ENCODE data around the gene PTPN20.

PTPN20 gene

DNA sequence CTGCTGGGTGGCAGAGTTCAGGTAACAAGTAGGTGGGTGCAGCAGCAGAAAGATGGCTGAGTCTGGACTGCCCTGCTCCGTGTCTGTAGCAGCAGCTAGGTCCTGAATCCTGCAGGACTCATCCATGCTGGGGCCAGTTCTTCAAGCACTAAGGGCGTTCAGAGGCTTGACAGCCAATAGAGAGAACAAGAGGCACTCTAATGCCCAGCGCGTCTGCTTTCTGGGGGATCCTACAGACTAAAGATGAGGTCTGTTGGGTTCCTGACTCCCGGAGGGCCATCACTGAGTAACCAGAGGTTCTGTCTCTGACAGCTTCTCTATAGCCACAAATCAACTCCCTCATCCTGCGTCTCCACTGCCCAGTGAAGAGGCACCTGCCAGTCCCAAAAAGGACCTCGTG, 125.5 kb downstream of the PTPN20 start:
- DNase-seq, result no peak

DNA sequence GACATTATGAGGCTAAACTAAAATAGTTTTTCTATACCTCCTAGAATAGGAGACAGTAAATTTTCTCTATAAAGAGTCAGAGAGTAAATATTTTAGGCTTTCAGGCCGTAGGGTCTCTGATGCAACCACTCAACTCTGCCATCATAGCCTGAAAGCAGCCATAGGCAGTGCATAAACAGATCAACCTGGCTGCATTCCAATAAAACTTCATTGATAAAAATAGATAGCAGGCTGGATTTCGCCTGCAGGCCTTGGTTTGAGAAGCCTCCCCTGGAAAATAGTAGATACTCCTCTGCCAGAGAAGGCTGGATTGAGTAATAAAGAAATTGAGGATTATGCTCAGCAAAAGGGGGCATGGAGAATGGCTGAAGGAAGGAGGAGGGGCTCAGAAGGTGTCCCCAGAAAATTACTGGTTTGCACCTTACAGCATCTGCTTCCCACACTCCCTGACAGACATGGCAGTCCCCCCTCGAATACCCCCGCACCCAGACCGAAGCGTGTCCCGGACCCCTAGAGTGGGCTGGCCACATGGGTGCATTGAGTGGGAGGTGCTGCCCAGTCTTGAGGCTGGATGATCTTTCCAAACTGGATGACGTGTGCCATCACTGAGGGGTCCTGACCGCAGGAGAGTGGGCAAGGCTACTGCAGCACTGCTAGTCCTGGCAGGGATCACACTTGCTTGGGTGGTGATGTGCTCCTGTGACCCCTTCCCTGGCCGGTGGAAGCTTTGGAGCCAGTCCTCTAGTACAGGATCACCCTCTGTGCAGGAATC, 126.6 kb downstream of the PTPN20 start:
- DNase-seq, result no peak

DNA sequence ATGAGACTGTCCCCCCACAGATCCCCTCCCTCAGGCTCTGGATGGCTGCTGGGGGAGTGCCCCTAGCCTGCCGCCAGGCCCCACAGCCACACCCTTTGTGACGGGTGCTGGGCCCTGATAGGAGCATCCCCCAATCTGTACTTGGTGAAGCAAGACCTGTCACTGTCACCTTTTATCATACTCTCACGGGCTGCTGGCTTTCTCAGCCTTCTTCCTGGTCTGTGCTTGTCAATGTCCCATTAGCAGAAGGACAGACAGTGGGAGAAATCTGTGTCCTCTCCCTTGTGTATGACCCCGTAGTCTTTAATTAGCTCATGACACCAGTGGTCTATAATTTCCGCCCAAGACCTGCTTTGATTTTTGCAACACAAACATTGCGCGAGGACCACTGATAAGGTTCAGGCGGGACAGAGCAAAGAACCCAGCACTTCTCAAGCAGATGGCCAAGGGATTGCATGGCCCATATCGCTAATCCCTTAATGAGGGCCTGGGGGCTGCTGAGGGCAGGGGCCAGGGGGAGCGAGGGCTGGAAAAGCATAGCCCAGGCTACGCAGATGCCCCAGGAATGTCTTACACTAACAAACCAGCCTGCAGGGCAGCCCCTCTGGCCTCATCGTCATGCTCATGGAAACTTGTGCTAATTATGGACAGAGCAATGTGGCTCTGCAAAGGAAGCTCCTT, 127.8 kb downstream of the PTPN20 start:
- DNase-seq, result no peak

DNA sequence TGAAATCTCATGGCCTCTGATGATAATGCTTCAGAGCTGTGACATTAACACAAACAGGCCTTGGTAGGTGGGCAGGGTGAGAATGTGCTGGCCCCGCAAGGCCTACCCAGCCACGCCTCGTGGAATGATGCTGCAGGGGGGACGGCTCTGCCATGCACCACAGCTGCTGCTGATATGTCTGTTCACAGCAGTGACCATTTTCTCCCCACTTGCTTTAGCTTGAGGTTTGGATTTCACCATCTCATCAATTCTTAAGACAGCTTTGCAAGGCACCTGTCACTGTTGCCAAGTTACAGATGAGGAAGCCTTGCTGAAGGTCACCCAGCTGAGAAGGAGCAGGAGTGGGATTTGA, 128.3 kb downstream of the PTPN20 start:
- DNase-seq, result no peak

DNA sequence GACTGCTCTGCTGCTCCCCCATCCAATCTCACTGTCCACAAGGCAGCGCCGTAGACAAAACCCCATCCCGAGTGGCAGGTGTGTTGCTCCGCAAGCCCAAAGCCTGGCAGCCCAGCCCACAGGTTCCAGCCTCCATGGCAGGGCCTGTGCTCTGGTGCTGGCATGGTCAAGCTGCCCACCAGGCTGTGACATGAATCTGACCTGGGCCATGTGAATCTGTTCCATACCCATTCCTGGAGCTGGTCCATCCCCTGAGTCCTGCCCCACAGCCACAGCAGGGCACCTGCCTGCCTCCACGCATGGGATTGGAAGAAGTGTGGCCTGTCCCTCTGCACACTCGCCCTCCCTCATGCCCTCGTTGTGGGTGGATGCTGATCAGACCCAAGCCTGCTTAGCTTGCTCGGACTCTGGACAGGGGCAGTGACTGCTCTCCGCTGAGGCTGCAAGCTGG, 128.8 kb downstream of the PTPN20 start:
- DNase-seq, result no peak

DNA sequence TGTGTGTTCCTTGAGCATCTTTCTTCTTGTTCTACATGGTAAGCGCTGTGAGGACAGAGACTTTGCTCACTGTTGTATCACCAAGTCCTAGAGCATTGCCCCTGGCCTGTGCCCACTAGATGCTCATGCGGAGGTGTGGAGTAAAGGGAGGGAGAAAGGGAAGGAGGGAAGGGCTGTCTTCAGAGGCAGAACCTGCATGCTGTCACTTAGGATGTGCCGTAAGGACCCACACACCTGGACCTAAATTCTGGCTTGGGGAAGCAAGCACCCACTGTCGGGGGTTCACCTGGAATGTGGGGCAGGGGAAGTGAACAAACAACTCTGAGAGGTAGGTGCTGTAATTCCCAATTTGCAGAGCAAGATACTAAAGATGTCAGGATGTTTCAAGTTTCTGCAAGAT, 129.5 kb downstream of the PTPN20 start:
- no peak for DNase-seq

DNA sequence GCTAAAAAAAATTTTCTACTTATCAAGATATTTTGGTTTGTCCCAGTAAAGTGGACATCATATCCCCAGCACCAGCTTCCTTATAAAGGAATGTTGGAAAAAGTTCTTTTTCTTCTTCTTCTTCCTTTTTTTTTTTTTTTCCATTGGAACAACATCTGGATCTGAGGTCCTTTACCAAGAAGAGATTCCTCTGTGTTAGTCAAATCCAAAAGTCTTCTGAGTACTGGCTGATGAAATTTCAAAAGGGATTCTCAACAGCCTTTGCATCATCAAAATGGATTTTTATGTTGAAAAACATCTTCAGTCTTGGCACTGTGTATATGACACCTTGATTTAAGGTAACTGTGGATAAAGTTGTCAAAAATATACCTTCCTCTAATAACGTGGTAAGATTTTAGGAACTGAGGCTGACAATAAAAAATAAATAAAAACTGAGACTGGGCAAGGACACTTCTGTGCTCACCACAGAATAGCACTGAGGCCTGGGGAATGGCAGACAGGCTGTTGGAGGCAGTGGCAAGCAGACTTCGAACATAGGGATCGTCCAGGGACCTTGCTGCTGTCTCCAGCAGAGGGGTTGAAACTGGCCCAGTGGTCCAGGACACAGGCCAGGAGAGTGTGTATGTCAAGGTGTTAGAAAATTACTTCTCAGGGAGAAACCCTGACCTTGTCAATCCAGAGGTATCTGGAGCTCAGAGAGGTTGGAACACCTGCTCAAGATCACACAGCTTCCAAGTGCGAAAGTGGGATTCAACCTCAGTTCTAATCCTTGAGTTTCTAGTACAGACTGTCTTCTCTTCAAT, 130.4 kb downstream of the PTPN20 start:
- no peak for DNase-seq

DNA sequence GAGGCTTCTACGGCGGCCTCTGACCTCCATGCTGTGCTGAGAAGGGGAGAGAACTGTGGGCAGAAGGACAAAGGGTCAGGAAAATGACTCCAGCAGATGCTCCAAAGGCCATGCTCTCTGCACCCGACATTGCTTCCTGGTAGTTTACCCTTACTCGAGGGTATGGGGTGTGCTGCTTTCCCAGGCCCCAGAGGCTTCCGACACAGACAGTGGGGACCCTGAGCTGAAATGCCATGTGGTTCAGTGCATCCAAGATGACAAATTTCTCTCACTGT, 130.9 kb downstream of the PTPN20 start:
- no peak for DNase-seq

DNA sequence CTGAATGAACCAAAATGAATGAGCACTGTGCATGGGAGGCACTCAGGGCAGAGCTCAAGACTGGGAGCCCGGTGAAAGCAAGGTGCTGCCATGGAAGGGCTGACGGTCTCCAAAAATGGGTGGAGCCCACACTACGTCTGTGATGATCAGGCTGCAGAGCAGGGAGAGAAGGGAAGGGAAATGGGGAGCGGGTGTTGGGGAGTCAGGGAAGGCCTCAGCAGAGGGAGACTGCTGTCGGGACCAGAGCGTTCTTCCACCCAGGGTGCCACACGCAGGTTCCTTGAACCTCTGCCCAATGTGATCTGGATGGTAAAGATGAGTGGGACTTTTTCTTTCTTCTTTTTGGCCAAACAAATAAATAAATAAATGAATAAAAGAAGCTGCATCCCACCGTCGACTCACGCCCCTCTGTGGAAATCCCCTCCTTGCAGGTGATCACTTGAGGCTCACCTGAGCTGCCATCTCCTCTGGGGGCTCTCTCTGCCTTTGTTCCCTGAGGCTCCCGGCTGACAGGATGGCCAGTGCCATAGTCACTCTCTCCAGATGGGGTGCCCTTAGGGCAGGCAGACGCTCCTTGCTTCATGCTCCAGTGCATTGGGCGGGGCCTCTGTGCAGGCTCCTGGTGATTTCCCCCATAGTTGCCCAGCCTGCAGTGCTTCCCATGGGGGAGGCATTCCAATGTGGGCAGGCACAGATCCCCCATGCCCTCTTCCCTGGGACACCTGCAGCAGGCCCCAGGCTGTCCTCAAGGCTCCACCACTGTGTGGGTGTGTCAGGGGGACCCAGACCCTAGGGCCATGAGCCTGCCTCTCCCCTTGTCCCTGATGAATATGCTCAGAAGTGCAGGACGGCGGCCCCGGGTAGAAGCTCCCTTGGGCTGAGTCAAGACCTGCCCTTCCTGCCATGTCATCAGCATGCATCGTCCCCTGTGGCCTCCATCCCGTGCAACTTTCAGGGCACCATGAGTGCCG, 131.8 kb downstream of the PTPN20 start:
- no peak for DNase-seq

DNA sequence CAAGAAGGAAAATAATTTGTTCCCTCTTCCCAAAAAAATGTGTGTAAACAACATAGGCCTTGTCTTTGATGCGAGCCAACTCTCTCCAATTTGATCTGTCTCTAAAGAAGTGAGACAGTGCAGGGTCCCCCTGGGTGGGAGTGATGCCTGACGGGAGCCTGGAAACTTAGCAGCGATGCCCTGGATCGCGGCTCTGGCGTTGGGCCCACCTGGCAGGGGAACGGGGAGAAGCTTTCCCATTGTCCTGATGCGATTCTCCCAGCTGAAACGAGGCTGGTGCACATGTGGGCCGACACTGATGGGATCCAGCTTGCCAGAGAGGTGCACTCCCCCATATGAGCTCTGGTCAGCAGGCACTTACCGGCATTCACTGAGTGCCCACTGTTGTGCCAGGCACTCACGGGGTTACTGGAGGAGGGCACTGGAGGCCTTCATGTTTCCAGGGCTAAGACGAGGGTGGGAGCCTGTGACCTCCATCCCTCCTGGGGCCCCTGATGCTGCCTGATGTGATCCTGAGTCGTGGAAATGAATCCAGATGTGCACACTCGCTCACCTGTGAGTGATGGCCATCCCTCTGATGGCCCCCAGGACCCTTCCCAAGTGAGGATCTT, 132.8 kb downstream of the PTPN20 start:
- no peak for DNase-seq

DNA sequence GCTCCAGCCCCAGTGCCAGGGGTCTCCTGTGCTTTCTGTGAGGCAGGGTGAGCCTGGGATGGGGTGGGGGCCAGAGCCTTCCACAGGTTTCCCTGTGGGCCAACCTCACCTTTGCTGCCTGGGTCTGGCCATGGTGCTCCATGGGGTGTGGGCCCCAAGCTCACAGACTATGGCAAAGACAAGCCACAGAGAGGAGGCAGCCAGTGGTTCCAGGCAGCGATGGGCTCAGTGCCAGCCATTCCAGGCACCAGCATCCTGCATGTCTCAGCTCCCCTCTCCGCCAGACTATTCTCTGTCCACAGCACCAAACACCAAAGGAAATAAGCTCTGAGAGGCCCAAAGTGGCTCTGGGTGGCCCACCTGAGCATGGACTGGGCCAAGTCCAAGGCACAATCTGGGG, 133.5 kb downstream of the PTPN20 start:
- no peak for DNase-seq

DNA sequence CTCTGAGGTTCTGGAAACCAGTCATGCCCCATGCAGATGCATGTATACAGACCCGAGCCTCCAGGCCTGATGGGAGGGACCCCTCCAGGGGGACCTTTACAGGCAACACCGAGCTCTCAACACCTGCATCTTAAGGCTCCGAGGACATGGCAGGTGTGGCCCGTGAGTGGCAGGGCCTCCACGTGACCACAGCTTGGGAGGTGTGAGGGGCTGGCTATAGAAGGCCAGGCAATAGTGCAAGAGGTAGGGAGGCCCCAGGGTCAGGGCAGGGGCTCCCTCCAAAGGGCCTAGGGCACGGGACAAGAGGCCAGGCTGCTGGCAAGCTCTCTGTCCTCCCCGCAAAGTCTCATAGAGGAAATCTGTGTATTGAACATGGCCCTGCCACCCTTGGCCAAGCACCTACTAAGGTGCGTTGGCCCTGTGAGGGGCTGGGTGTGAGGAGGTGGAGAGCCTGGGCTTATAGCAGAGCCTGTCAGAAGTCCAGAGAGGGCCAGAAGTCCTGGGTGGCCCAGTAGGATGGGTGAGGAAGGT, 134.2 kb downstream of the PTPN20 start:
- DNase-seq, result no peak

DNA sequence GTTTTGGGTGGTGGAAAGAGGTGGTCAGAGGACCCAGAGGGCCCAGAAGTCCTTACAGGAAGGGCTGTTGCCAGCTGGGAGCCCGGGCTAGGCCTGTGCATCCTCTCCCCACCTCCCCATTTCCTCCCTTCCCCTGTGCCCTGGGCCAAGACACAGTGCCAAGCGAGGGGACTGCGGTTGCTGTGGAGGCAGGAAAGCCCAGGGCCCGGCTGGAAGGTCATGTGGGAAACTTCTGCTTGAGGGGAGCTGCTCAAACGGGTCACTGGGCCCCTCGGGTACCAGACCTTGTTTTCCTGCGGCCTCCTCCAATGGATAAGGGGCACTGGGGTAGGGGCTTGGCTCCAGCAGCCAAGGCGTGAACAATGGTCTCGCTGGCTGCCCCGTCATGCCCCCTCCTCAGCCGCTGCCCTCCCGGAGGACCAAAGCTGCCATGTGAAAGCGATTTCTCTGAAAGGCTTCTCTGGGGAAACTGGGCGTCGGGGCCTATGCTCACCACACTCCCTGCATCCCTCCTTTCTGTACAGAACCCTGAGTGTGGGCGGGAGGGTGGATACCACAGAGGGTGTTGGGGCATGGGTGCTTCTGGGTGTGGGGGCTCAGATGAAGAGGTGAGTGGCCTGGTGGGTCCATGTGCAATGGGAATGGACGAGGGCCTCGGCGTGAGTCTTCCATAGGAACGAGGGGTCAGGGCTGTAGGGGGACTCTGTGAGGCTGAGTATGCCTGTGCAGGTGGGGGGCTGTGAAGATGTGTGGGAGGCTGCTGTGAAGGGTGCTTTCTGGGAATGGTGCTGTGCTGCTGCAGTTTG, 135.3 kb downstream of the PTPN20 start:
- DNase-seq, result no peak

DNA sequence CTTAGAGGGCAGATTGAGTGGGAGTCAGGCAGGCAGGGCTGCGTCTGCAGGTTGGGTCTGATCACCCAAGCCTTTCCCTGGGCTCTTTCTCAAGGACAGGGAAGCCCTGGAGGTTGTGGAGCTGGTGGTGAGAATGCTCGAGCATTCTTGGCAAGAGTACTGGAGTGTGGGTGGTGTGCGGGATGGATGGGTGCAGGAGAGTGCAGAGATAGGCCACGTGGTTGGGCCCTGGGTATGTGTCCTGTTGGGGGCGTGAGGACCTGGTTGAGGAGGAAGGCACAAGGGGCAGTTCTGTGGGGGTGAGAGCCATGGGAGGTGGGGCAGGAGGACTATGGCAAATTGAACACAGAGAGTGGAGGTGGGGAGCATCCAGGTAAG, 135.9 kb downstream of the PTPN20 start:
- DNase-seq, result no peak

DNA sequence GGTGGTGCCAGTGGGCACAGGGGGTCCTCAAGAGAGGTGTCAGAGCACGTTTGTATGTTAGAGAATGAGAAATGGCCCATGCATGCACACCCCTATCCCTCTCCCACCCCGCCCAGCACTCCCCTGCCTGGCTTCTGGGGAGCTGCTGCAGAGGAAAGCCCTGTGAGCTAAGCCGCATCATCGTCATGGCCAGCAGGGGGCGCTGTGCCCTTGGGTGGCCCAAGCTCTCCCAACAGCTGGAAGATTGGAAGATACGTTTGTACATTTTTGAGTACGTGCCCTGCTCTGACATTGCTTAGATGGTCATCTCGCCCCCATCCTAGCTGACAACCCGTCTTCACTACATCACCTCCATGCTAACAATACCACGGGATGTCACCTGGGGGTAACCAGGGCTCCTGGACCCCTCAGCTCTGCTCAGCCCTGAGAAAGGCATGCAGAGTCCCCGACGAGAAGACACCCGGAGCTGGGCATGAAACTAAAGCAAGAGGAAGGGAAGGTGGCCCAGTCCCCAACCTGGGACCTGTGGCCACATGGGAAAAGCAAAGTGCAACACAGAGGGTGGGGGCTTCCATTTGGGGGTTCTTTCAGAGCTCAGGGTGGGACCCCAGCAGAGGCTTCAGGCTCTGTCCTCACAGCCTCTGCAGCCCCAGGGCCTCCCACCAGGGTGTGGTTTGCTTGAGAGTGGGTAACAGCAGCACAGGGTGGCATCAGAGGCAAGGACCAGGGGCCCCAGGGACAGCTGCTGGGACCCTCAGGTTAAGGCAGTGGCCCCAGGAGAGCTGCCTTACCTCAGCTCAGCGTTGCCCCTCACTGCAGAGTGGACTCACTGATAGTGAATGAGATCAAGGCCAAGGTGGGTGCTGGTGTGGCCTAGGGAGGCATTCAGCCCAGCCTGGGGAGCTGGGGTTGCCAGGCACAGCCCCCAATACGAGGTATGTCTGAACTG, 136.6 kb downstream of the PTPN20 start:
- peak; percentile 69 for DNase-seq

DNA sequence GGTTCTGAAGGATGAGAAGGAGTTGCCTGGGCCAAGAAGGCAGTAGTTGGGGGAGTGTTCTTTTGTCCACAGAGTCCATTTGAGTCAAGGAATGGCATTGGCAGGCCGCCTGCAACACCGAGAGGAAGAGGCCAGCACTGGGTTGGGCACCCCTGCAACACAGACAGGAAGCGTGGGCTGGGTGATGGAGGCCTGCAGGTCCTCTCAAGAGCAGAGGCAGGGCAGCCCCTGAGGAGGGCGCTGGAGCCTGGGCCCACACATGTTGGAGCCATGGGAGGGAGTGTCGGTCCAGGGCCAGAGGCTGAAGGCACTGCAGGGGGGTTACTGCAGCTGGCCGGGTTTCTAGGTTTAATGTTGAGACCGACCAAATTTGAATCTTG, 137.3 kb downstream of the PTPN20 start:
- no peak for DNase-seq

DNA sequence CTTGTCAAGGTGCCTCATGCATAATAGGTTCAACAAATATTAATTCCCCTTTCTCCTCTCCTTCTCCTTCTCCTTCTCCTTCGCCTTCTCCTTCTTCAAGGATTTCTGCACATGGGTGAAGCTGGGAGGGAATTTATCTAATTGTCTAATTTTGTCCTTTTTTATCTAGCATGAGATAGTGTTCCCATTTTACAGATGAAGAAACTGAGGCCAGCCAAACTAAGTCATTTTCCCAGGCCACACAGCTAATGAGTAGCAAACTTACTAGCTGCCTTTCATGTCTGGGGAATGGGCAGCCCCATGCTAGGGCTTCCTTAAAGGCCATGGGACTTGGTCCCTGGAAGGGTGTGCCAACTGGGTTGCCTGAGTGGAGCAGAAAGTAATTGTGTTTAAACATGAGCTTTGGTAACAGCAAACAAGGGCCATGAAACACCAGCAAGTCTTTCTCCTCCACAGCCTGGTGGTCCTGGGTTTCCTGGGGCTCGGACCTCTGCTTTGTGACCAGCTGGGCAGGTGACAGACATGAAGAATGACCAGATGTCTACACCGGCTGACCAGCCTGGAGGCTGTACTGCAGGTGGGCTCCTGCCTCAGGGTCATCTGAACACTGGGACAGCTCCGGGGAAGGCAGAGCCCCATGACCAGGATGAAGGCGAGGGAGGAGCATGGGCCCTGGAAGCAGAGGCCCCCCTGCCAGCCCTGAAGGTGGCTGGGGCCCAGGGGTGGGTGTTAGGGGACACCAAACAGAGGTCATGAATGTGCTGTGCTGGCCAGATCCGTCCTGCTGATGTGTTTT, 138.0 kb downstream of the PTPN20 start:
- DNase-seq, result no peak

DNA sequence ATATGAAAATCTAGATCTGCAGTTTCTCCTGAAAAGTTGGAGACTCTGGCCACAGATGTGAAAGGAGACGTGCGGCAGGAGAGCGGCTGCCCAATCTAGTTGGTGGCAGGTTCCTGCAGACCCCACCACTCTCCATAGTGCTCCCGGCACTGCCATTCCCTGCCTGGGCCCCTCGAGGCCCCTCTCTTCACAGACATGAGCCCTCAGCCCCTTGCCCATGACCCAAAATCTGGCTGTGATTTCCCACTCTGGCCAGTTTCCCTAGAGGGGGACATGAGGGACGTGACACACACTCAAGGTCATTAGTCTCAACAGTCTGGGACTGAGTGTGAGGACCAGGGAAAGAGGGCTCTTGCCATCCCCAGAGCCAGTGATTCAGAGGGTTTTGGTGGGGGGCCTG, 138.7 kb downstream of the PTPN20 start:
- DNase-seq, result no peak
